NCI-H1417 treated with DMSO at 0.1 percent for 48 hours (cell line): ENCODE data around the gene LIG1.
"Not testable (repeated sequence)": the region's sequence is repeated elsewhere in the genome, so short reads cannot be mapped to it uniquely, and the experiment has no call there.

Experiments used
- DNase-seq: peaks from one replicate; lab custom pipeline; 2025; lab: John Stamatoyannopoulos, UW

LIG1 gene

GRCh38 chr19:48070177-48070769, 99.9 kb downstream of the LIG1 start:
- not testable (repeated sequence) for DNase-seq

GRCh38 chr19:48069435-48069834, 100.7 kb downstream of the LIG1 start:
- no peak for DNase-seq
